Measurements from ENCODE around the gene CREB5.

- TF ChIP-seq CTCF (IDR thresholded peaks at IDR 0.05 in 4 of 5, conservative IDR thresholded peaks at IDR 0.05 in 1 of 5) (no peak), POLR2A (IDR thresholded peaks at IDR 0.05) (no peak)
Observed at GRCh38 chr7:28799619-28800018, 387.3 kb downstream of the CREB5 start.

Data from gastrocnemius medialis (tissue), 4 donors.